ENCODE measurements around the gene GRPR.
"Not testable (repeated sequence)": the region's sequence is repeated elsewhere in the genome, so short reads cannot be mapped to it uniquely, and the experiment has no call there.

The GRPR gene

GRCh38 chrX:16177260-16177659, 53.9 kb downstream of the GRPR start:
- Mint-ChIP-seq H3K4me1 (ENCODE audit: low read depth) (no peaks in the 10 kb centered on the region), H3K4me3 (no peak overlapping the region), H3K27ac (no peak overlapping the region), H3K36me3 (ENCODE audit: low read depth) (no peaks in the 10 kb centered on the region), H3K9me3 (no peaks in the 10 kb centered on the region), H3K27me3 (ENCODE audit: low read depth) (peaks cover 8% of the 10 kb centered on the region)

GRCh38 chrX:16183843-16184242, 60.5 kb downstream of the GRPR start:
- H3K4me1 Mint-ChIP-seq (ENCODE audit: low read depth); H3K36me3 Mint-ChIP-seq (ENCODE audit: low read depth); H3K4me3 Mint-ChIP-seq; H3K27ac Mint-ChIP-seq; H3K9me3 Mint-ChIP-seq; H3K27me3 Mint-ChIP-seq (ENCODE audit: low read depth): not testable (repeated sequence)

- H3K4me3 Mint-ChIP-seq = no peak overlapping the region
- no peaks in the 10 kb centered on the region for H3K9me3 Mint-ChIP-seq
- peaks cover 4% of the 10 kb centered on the region for H3K4me1 Mint-ChIP-seq (ENCODE audit: low read depth)
- no peaks in the 10 kb centered on the region for H3K36me3 Mint-ChIP-seq (ENCODE audit: low read depth)
- no peak overlapping the region for H3K27ac Mint-ChIP-seq
- H3K27me3 Mint-ChIP-seq (ENCODE audit: low read depth) = no peaks in the 10 kb centered on the region
These were observed 62.4 kb downstream of the GRPR start for GRCh38 chrX:16185725-16186136.

GRCh38 chrX:16186380-16187007, 63.1 kb downstream of the GRPR start:
- peaks cover 4% of the 10 kb centered on the region for H3K4me1 Mint-ChIP-seq (ENCODE audit: low read depth)
- H3K4me3 Mint-ChIP-seq = no peak overlapping the region
- H3K36me3 Mint-ChIP-seq (ENCODE audit: low read depth) = no peaks in the 10 kb centered on the region
- no peaks in the 10 kb centered on the region for H3K27me3 Mint-ChIP-seq (ENCODE audit: low read depth)
- no peaks in the 10 kb centered on the region for H3K9me3 Mint-ChIP-seq
- H3K27ac Mint-ChIP-seq = no peak overlapping the region

GRCh38 chrX:16187024-16187760, 63.8 kb downstream of the GRPR start:
- Mint-ChIP-seq H3K4me1 (ENCODE audit: low read depth) (peaks cover 4% of the 10 kb centered on the region), H3K4me3 (no peak overlapping the region), H3K9me3 (no peaks in the 10 kb centered on the region), H3K36me3 (ENCODE audit: low read depth) (no peaks in the 10 kb centered on the region), H3K27me3 (ENCODE audit: low read depth) (no peaks in the 10 kb centered on the region), H3K27ac (no peak overlapping the region)

- Mint-ChIP-seq H3K36me3 (ENCODE audit: low read depth) (no peaks in the 10 kb centered on the region), H3K27ac (no peak overlapping the region), H3K4me1 (ENCODE audit: low read depth) (peaks cover 4% of the 10 kb centered on the region), H3K4me3 (no peak overlapping the region), H3K9me3 (no peaks in the 10 kb centered on the region), H3K27me3 (ENCODE audit: low read depth) (no peaks in the 10 kb centered on the region)
These were observed 65.3 kb downstream of the GRPR start for GRCh38 chrX:16188687-16189086.

GRCh38 chrX:16191605-16192004, 68.2 kb downstream of the GRPR start:
- Mint-ChIP-seq H3K36me3 (ENCODE audit: low read depth) (no peaks in the 10 kb centered on the region), H3K4me3 (no peak overlapping the region), H3K4me1 (ENCODE audit: low read depth) (no peaks in the 10 kb centered on the region), H3K27ac (no peak overlapping the region), H3K27me3 (ENCODE audit: low read depth) (no peaks in the 10 kb centered on the region), H3K9me3 (no peaks in the 10 kb centered on the region)

- Mint-ChIP-seq H3K27ac (no peak overlapping the region), H3K9me3 (no peaks in the 10 kb centered on the region), H3K36me3 (ENCODE audit: low read depth) (no peaks in the 10 kb centered on the region), H3K4me3 (no peak overlapping the region), H3K4me1 (ENCODE audit: low read depth) (no peaks in the 10 kb centered on the region), H3K27me3 (ENCODE audit: low read depth) (peaks cover 5% of the 10 kb centered on the region)
These were observed 73.5 kb downstream of the GRPR start for GRCh38 chrX:16196829-16197228.

GRCh38 chrX:16199343-16199742, 76.0 kb downstream of the GRPR start:
- Mint-ChIP-seq H3K27ac (no peak overlapping the region), H3K4me1 (ENCODE audit: low read depth) (no peaks in the 10 kb centered on the region), H3K9me3 (no peaks in the 10 kb centered on the region), H3K4me3 (no peak overlapping the region), H3K27me3 (ENCODE audit: low read depth) (peaks cover 5% of the 10 kb centered on the region), H3K36me3 (ENCODE audit: low read depth) (no peaks in the 10 kb centered on the region)

GRCh38 chrX:16202943-16203342, 79.6 kb downstream of the GRPR start:
- Mint-ChIP-seq H3K4me1 (ENCODE audit: low read depth) (no peaks in the 10 kb centered on the region), H3K36me3 (ENCODE audit: low read depth) (no peaks in the 10 kb centered on the region), H3K9me3 (no peaks in the 10 kb centered on the region), H3K27me3 (ENCODE audit: low read depth) (no peaks in the 10 kb centered on the region), H3K4me3 (no peak overlapping the region), H3K27ac (no peak overlapping the region)

Data from T-helper 1 cell treated with Interleukin-12 subunit alpha and Interleukin-12 subunit beta and Interleukin-4 antibody, amounts not matched to agents 30 μg/mL and 1 μg/mL, for 36 hours (primary cell).